Coronary artery (tissue), 2 donors: Measurements from ENCODE around the gene SAMD11.

Experiments used
- DNase-seq: peaks from one replicate; pipeline ENCODE4 v3.0.0-alpha.2; 2017; ENCODE audit warnings: low spot score
- H3K27ac ChIP-seq, 2 donors: fragments of 200-600 bp; sonication (generic); one replicate each; pipeline ENCODE4 v1.5.1; 2016 to 2019
- H3K4me3 ChIP-seq: fragments of 200-600 bp; sonication (generic); 2 replicates; pipeline ENCODE4 v1.5.1; 2016; ENCODE audit warnings: mild to moderate bottlenecking, moderate library complexity
- TF ChIP-seq, protein P1 (sequence below): fragments of 200-600 bp; sonication (generic); IDR thresholded peaks from one replicate; pipeline ENCODE4 v1.5.1; 2019; ENCODE audit warnings: antibody characterized with exemption

The SAMD11 gene

DNA sequence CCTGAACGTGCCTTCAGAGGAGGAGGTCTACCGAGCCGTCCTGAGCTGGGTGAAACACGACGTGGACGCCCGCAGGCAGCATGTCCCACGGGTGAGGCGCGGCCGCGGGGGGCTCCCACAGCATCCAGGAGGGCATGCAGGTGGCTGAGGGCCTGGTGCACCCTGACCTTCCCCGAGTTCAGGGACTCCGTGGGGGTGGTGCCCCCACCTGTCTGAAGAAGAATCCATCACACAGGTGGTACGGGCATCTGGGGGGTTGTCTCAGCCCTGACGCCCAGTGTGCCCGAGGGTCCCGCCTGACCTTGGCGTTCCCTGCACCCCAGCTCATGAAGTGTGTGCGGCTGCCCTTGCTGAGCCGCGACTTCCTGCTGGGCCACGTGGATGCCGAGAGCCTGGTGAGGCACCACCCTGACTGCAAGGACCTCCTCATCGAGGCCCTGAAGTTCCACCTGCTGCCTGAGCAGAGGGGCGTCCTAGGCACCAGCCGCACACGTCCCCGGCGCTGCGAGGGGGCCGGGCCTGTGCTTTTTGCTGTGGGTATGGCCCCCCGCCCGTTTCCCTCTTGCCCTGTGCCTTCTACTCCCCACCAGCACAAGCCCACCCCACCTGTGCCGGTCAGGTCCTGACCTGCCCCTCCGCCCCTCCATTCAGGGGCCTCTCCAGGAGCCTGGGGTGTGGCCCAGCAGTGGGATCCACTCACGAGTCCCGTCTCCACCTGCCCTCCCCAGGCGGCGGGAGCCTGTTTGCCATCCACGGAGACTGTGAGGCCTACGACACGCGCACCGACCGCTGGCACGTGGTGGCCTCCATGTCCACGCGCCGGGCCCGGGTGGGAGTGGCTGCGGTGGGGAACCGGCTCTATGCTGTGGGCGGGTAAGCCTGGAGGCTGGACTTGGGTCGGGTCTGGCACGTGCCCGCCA lies 38.9 kb downstream of the SAMD11 start:
- H3K4me3 ChIP-seq: no peak overlapping the region

DNA sequence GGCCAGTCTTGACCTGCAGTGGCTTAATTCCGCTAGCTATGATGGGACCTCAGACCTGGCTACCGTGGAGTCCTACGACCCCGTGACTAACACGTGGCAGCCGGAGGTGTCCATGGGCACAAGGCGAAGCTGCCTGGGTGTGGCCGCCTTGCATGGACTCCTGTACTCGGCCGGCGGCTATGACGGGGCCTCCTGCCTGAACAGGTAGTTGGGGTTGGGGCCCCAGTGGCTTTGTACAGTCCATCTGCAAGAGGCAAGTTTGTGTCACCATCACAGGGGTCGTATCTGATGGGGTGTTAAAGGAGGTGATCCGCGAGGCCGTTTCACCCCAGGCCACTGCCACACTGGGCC lies 39.6 kb downstream of the SAMD11 start:
- Histone ChIP-seq H3K4me3 (no peak overlapping the region), H3K27ac (no peak overlapping the region)
- DNase-seq: no peak
- TF ChIP-seq, protein P1, sequence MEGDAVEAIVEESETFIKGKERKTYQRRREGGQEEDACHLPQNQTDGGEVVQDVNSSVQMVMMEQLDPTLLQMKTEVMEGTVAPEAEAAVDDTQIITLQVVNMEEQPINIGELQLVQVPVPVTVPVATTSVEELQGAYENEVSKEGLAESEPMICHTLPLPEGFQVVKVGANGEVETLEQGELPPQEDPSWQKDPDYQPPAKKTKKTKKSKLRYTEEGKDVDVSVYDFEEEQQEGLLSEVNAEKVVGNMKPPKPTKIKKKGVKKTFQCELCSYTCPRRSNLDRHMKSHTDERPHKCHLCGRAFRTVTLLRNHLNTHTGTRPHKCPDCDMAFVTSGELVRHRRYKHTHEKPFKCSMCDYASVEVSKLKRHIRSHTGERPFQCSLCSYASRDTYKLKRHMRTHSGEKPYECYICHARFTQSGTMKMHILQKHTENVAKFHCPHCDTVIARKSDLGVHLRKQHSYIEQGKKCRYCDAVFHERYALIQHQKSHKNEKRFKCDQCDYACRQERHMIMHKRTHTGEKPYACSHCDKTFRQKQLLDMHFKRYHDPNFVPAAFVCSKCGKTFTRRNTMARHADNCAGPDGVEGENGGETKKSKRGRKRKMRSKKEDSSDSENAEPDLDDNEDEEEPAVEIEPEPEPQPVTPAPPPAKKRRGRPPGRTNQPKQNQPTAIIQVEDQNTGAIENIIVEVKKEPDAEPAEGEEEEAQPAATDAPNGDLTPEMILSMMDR: no peak

More for the DNA sequence above, 38.9 kb downstream of the SAMD11 start:
- TF ChIP-seq, protein P1: no peak
- no peak overlapping the region for H3K27ac ChIP-seq
- DNase-seq: no peak

DNA sequence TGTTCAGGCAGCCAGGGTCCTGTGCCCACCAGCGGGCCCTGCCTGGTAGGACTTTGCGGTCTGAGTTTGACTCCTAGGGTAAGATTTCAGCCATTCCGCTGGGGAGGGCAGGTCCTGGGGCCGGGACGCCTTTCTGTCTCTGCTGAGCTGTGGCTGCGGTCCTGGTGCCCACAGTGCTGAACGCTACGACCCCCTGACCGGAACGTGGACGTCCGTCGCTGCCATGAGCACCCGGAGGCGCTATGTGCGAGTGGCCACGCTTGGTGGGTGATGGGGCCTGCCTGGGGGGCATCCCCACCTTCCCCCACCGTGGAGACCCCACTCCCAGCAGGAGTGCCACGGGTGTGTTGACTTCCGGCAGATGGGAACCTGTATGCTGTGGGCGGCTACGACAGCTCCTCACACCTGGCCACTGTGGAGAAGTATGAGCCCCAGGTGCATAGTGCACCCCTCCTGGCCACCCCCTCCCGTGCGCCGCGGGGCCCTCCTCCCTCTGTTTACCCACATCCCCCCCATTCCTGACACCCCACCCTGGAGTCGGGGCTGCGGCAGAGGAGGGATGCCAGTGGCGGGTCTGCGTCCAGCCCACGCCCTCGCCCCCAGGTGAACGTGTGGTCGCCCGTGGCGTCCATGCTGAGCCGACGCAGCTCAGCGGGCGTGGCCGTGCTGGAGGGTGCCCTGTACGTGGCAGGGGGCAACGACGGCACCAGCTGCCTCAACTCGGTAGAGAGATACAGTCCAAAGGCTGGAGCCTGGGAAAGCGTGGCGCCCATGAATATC lies 40.2 kb downstream of the SAMD11 start:
- DNase-seq: no peak
- H3K4me3 ChIP-seq: no peak overlapping the region
- no peak overlapping the region for H3K27ac ChIP-seq
- TF ChIP-seq, protein P1: no peak

DNA sequence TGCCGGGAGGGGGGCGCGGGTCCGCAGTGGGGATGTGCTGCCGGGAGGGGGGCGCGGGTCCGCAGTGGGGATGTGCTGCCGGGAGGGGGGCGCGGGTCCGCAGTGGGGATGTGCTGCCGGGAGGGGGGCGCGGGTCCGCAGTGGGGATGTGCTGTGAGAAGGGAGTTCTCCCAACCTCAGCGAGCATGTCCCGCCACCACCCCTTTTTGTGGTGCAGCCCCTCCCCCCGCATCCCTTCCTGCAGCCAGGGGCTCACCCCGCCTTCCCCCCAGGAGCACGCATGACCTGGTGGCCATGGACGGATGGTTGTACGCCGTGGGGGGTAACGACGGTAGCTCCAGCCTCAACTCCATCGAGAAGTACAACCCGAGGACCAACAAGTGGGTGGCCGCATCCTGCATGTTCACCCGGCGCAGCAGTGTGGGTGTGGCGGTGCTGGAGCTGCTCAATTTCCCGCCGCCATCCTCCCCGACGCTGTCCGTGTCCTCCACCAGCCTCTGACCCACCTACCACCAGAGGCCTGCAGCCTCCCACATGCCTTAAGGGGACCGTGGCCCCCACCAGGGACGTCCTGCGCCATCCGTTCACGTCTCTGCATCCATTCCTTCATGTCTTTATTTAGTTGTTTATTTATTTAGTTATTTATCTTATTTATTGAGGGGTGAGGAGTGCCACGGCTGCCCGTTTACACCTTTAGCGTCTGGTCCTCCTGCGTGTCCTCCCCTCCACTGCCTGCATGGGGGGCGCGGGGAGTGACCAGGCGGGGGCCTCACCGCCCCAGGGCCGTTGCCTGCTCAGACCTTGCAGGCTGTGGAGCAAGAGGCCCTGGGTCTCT lies 41.2 kb downstream of the SAMD11 start:
- H3K4me3 ChIP-seq: no peak overlapping the region
- DNase-seq: no peak
- TF ChIP-seq, protein P1: no peak
- no peak overlapping the region for H3K27ac ChIP-seq

DNA sequence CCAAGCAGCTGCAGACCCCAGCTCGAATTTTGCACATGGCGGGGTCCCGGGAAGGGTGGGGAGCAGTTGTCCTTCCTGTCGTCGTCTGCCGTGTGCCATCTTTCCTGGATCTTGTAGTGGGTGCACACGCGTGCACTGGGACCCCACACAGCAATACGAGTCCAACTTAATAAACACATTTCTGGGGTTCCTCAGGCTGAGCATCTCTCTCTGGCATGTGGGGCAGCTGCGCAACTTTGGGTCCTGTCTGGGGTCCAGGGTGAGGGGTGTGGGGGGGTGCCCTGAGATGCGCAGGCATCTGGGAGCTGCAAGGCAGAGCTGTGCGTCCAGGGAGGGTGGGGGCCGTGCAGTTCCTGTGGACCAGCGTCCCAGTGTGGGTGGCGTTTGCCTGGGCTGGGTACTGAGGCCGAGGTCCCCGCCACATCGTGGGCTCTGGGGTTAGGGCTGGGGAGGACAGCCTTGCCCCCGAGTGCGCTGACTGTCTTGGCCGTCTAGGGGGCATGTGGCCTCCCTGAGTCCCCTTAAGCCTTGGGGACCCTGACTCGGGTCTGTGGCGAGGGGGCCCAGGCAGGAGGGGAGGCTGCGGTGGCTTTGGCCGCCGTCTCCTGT lies 41.9 kb downstream of the SAMD11 start:
- peak overlapping the region; percentile 96 for H3K4me3 ChIP-seq
- TF ChIP-seq, protein P1: no peak
- H3K27ac ChIP-seq: no peak overlapping the region
- DNase-seq: no peak

DNA sequence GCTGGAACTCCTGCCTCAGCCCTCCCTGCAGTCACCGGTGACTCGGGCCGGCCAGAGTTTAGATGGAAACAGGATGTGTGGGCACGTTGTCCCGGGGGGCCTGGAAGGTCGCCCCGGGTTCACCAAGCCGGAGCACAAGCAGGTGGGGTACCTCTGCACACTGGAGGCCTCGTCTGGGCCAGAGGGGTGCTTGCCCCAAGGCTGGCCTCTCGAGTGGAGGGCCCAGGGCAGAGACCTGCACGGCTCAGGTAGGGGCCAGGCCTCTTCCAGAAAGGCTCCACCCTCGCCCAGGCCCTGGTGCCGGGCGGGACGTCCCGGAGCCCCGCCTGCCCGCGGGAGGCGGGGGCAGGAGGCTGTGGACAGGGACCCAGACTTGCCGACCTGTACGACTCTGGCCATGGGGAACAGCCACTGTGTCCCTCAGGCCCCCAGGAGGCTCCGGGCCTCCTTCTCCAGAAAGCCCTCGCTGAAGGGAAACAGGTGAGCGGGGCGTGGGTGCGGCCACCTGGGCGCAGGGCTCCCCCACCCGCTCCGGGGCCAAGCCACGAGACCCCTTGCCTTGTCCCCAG lies 42.5 kb downstream of the SAMD11 start, which contains the start of gene PLEKHN1:
Gene PLEKHN1, plus strand, starts transcription at position 348 of the 569 bp plus-strand sequence. Its CDS starts 50 bp downstream, at position 398.
- DNase-seq: no peak
- H3K4me3 ChIP-seq: peak within 1 kb of the TSS; percentile 96
- H3K27ac ChIP-seq: peak within 1 kb of the TSS in 1 of 2 donors; percentile 79
- TF ChIP-seq, protein P1: no peak
